Psoas muscle (tissue), 8 donors: ENCODE measurements around the gene FKBP5. TPM values are rescaled to one million over a fixed set of nuclear protein-coding genes. Genes with fewer than 3 reads are reported as not detected.

Source experiments
- ATAC-seq, 4 donors: fragments of 200-7000 bp; cut with Tn5 transposase; one replicate each; pipeline ENCODE4 v1.9.1; 2020; ENCODE audit warnings: moderate library complexity in 3 of 4, mild to moderate bottlenecking in 2 of 4
- DNase-seq, 2 donors: peaks; one replicate each; pipeline ENCODE4 v3.0.0-alpha.2; 2020
- H3K27ac ChIP-seq: fragments of 200-600 bp; one replicate; pipeline ENCODE4 v1.8.0; 2022
- H3K27me3 ChIP-seq, 3 donors: fragments of 200-600 bp in 1 of 3; one replicate each; pipeline versions ENCODE4 v1.6.1 to v1.8.0; 2013 to 2022; ENCODE audit warnings: low read length in 2 of 3, mild to moderate bottlenecking in 2 of 3, moderate library complexity in 1 of 3; ENCODE audit not compliant: insufficient read depth in 3 of 3
- H3K36me3 ChIP-seq, 2 donors: fragments of 200-600 bp in 1 of 2; one replicate each; pipeline versions ENCODE4 v1.6.1 to v1.8.0; 2013 to 2022; ENCODE audit warnings: low read depth in 1 of 2, mild to moderate bottlenecking in 1 of 2, moderate library complexity in 1 of 2; ENCODE audit not compliant: insufficient read depth in 1 of 2
- H3K4me1 ChIP-seq: fragments of 200-600 bp; one replicate; pipeline ENCODE4 v1.8.0; 2022
- H3K4me3 ChIP-seq: fragments of 200-600 bp; one replicate; pipeline ENCODE4 v1.8.0; 2022; ENCODE audit warnings: mild to moderate bottlenecking
- H3K9me3 ChIP-seq: fragments of 200-600 bp; one replicate; pipeline ENCODE4 v1.8.0; 2022
- WGBS, 3 donors: extraction: QIAGEN DNeasy Blood & Tissue Kit; methylation state at CpG; one replicate each; pipeline versions ENCODE4 v1.1.6 to v1.1.7; 2013; 5-methylcytosine and 5-hydroxymethylcytosine counted together
- intact Hi-C, 2 donors: fragments of 100-400 bp; cut with DNase I; formaldehyde crosslinking; loops; one replicate each; pipeline versions ENCODE4 v1.11.0 to v1.14.2; 2022
- polyA plus RNA-seq, 3 donors: library from polyadenylated mRNA; stranded (reverse); fragments of 200-250 nt; gene quantifications; one replicate each; pipeline ENCODE4 v1.2.3, GENCODE V29; 2013
- total RNA-seq, 4 donors: library from RNA; stranded (reverse); fragmentation: NEBNext Ultra II Directional in 2 of 4; extraction: Animal tissue kit (Norgen Biotek cat#: 25700) in 2 of 4; gene quantifications; one replicate each; pipeline versions ENCODE4 v1.2.1 to v1.2.4, GENCODE V29; 2021 to 2023
- TF ChIP-seq, protein P1 (sequence below): fragments of 200-600 bp; IDR thresholded peaks from one replicate; pipeline ENCODE4 v1.8.0; 2022; ENCODE audit warnings: antibody characterized with exemption
- donor health status: healthy with polysubstance abuse.
- donor health status: DM: no; HTN: no; CAD: no; lungs with moderate emphysema.
- donor health status: Bipolar disorder and iron deficiency.
- donor health status: healthy.
- donor health status: DM: yes; HTN: yes; CAD: no.
- donor health status: DM: no; HTN: no; CAD: no.
- donor health status: DM: no; HTN: no; CAD: no.
- donor health status: DM: yes; HTN: yes; CAD: no.

The FKBP5 gene
- total and polyA plus RNA-seq, 7 donors = 56.5 to 1,905 (median 542) TPM

DNA sequence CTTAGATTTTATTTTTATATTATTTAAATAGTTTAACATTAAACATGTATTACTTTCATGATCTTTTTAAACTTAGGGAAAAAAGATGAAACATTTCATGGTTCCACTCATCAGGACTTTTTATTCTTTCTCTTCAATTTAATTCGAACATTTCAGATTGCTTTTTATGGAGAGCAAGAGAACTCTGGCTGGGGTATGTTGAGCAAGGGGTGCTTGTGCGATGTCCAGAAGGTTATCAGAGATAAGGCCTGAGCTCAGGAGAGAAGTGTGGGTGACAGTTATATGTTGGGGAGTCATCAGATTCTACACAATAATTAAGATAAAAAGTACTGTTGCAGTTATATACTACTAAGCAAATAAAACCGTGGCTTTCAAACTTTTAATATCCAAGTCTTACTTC is 37.5 kb downstream of the FKBP5 start:
- ATAC-seq (peak in 1 of 4 donors; percentile 8), DNase-seq (no peak)
- H3K9me3 ChIP-seq = no peaks in the 10 kb centered on the region
- TF ChIP-seq, protein P1, sequence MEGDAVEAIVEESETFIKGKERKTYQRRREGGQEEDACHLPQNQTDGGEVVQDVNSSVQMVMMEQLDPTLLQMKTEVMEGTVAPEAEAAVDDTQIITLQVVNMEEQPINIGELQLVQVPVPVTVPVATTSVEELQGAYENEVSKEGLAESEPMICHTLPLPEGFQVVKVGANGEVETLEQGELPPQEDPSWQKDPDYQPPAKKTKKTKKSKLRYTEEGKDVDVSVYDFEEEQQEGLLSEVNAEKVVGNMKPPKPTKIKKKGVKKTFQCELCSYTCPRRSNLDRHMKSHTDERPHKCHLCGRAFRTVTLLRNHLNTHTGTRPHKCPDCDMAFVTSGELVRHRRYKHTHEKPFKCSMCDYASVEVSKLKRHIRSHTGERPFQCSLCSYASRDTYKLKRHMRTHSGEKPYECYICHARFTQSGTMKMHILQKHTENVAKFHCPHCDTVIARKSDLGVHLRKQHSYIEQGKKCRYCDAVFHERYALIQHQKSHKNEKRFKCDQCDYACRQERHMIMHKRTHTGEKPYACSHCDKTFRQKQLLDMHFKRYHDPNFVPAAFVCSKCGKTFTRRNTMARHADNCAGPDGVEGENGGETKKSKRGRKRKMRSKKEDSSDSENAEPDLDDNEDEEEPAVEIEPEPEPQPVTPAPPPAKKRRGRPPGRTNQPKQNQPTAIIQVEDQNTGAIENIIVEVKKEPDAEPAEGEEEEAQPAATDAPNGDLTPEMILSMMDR = no peak
- no peaks in the 10 kb centered on the region for H3K27me3 ChIP-seq
- H3K4me3 ChIP-seq = no peak overlapping the region
- 82 to 92% (median 89%) methylated on average over 3 of the region's 3 CpGs for WGBS, 3 donors
- no peak overlapping the region for H3K27ac ChIP-seq
- intact Hi-C loops = no loop called here
- H3K36me3 ChIP-seq = peaks cover 0 to 3% of the 10 kb centered on the region in 2 donors
- H3K4me1 ChIP-seq = peaks cover 45% of the 10 kb centered on the region

DNA sequence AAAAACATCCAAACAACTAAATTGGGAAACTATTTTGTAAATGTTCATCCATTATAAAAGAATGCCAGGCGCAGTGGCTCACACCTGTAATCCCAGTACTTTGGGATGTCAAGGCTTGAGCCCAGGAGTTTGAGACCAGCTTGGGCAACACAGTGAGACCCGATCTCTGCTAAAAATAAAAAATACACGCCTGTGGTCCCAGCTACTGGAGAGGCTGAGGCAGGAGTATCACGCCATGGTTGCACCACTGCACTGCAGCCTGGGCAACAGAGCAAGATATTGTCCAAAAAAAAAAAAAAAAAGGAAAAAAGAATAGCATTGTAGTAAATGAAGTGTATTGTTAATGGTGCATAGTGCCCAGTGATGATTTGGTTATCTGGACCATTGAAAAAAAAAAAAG is 38.7 kb downstream of the FKBP5 start:
- Histone ChIP-seq H3K27me3 (no peaks in the 10 kb centered on the region), H3K9me3 (no peaks in the 10 kb centered on the region), H3K4me1 (peaks cover 50% of the 10 kb centered on the region), H3K27ac (no peak overlapping the region), H3K4me3 (no peak overlapping the region), H3K36me3 (peaks cover 0 to 14% of the 10 kb centered on the region in 2 donors)
- DNase-seq (no peak), ATAC-seq (peak in 3 of 4 donors; percentile 33 to 56 (median 38))
- WGBS, 3 donors = 56 to 85% (median 67%) methylated on average over 4 of the region's 4 CpGs
- intact Hi-C loops = no loop called here
- TF ChIP-seq, protein P1 = no peak

GRCh38 chr6:35648203-35648602 is 40.5 kb downstream of the FKBP5 start:
- DNase-seq (no peak), ATAC-seq (peak in 3 of 4 donors; percentile 3 to 21 (median 6))
- H3K27ac ChIP-seq = peak overlapping the region; percentile 27
- no peak overlapping the region for H3K4me3 ChIP-seq
- peaks cover 0 to 21% of the 10 kb centered on the region in 2 donors for H3K36me3 ChIP-seq
- TF ChIP-seq, protein P1 = no peak
- WGBS, 3 donors = 65 to 95% (median 90%) methylated on average over 2 of the region's 2 CpGs
- H3K4me1 ChIP-seq = peaks cover 58% of the 10 kb centered on the region
- no peaks in the 10 kb centered on the region for H3K27me3 ChIP-seq
- intact Hi-C loops = no loop called here
- H3K9me3 ChIP-seq = no peaks in the 10 kb centered on the region

- H3K4me1 ChIP-seq = peaks cover 62% of the 10 kb centered on the region
- TF ChIP-seq, protein P1 = no peak
- H3K4me3 ChIP-seq = no peak overlapping the region
- ATAC-seq (peak in 2 of 4 donors; percentile 0 to 6), DNase-seq (no peak)
- intact Hi-C loops = no loop called here
- H3K9me3 ChIP-seq = no peaks in the 10 kb centered on the region
- H3K36me3 ChIP-seq = peaks cover 0 to 28% of the 10 kb centered on the region in 2 donors
- no peaks in the 10 kb centered on the region for H3K27me3 ChIP-seq
- H3K27ac ChIP-seq = peak overlapping the region; percentile 18
- 82 to 97% (median 94%) methylated on average over 1 of the region's 1 CpG for WGBS, 3 donors
These were observed 41.3 kb downstream of the FKBP5 start for GRCh38 chr6:35647400-35647799.

DNA sequence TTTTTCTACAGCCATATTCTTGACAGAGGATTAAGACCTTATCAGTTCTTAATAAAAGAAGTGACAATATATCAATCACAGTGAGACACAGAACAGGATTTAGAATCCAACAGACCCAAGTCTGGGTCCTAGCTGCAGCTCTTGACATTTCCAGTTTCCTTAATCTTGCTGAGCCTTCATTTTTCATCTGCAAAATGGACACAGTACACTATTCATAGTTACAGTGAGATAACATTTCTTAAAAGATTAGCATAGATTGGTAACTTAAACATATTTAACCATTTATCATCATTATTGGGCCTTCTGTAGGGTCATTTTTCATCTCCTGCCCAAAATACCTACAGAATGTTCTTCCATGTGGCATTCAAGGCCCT is 45.6 kb downstream of the FKBP5 start:
- H3K4me1 ChIP-seq = peaks cover 76% of the 10 kb centered on the region
- ATAC-seq = no peak
- no peaks in the 10 kb centered on the region for H3K9me3 ChIP-seq
- no peak overlapping the region for H3K4me3 ChIP-seq
- TF ChIP-seq, protein P1 = no peak
- no peak for DNase-seq
- intact Hi-C loops = loop anchor here in 1 of 2 donors (5.0 kb wide), 1 partner anchor 39 kb away; no protein-coding TSS in a partner anchor
- H3K27me3 ChIP-seq = no peaks in the 10 kb centered on the region
- H3K36me3 ChIP-seq = peaks cover 17 to 68% of the 10 kb centered on the region in 2 donors
- H3K27ac ChIP-seq = peak overlapping the region; percentile 54
